GM19438 (cell line): ENCODE results near the gene C6orf62.
"Not testable (repeated sequence)": the region's sequence is repeated elsewhere in the genome, so short reads cannot be mapped to it uniquely, and the experiment has no call there.

Source experiments
- ATAC-seq: cut with Tn5 transposase; IDR thresholded peaks from one replicate; pipeline ENCODE4 v1.9.1; 2021; ENCODE audit warnings: low read depth; ENCODE audit not compliant: unreplicated experiment

The C6orf62 gene

GRCh38 chr6:24719125-24719971 is at the start of gene C6orf62:
Gene C6orf62, minus strand, starts transcription at chr6:24719154. Its CDS starts 486 bp downstream, at chr6:24718668.
- ATAC-seq: no peak

DNA sequence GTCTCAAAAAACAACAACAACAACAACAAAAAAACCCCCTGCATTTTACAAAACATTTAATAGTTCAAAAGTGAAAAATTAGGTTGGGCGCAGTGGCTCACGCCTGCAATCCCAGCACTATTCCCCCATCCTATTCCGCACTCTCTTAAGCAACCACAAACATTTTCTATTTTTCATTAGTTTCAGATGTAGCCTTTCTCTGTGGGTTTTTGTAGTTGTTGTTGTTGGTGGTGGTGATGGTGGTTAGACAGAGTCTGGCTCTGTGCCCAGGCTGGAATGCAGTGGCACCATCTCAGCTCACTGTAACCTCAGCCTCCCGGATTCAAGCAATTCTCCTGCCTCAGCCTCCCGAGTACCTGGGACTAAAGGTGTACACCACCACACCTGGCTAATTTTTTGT is 49.4 kb upstream of the C6orf62 start:
- ATAC-seq: no peak

GRCh38 chr6:24766680-24767462 is 47.9 kb upstream of the C6orf62 start:
- ATAC-seq: no peak

GRCh38 chr6:24765968-24766367 is 47.0 kb upstream of the C6orf62 start:
- not testable (repeated sequence) for ATAC-seq

DNA sequence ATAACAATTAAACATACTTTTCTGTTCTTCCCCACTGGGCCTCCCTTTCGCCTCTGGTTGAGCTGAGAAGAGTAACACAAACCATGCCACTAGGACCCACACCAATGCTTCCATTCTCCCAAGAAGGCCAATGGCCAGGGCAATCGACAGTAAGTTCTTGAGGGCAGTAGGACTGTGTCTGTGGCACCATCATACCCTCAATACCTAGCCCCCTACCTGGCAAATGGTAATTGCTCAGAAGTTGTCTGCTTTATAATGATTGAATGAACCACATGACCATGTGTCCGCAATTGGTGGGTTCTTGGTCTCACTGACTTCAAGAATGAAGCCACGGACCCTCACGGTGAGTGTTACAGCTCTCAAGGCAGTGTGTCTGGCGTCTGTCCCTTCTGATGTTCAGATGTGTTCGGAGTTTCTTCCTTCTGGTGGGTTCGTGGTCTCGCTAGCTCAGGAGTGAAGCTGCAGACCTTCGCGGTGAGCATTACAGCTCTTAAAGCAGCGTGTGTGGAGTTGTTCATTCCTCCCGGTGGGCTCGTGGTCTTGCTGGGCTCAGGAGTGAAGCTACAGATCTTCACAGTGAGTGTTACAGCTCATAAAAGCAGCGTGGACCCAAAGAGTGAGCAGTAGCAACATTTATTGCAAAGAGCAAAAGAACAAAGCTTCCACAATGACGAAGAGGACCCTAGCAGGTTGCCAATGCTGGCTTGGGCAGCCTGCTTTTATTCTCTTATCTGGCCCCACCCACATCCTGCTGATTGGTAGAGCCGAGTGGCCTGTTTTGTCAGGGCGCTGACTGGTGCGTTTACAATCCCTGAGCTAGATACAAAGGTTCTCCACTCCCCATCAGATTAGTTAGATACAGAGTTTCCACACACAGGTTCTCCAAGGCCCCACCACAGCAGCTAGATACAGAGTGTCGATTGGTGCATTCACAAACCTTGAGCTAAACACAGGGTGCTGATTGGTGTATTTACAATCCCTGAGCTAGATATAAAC is 46.2 kb upstream of the C6orf62 start:
- not testable (repeated sequence) for ATAC-seq

GRCh38 chr6:24763578-24763977 is 44.6 kb upstream of the C6orf62 start:
- no peak for ATAC-seq

DNA sequence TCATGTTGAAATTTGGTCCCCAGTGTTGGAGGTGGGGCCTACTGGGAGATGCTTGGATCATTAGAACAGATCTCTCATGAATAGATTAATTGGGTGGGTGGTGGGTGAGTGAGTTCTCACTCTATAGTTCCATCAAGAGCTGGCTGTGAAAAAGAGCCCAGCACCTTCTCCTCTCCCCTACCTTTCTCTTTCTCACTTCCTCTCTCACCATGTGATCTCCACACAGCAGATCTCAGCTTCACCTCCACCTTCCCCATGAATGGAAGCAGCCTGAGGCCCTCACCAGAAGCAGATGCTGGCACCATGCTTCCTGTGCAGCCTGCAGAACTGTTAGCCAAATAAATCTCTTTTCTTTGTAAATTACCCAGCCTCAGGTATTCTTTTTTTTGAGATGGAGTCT is 42.9 kb upstream of the C6orf62 start:
- no peak for ATAC-seq

- no peak for ATAC-seq
Observed at GRCh38 chr6:24761193-24761835, 42.4 kb upstream of the C6orf62 start.

- no peak for ATAC-seq
Observed at GRCh38 chr6:24760210-24760609, 41.3 kb upstream of the C6orf62 start.

- ATAC-seq: no peak
Observed at GRCh38 chr6:24759718-24760117, 40.8 kb upstream of the C6orf62 start.

GRCh38 chr6:24757611-24758010 is 38.7 kb upstream of the C6orf62 start:
- no peak for ATAC-seq

- ATAC-seq: no peak
Observed at GRCh38 chr6:24755279-24755678, 36.3 kb upstream of the C6orf62 start.

GRCh38 chr6:24754378-24754777 is 35.4 kb upstream of the C6orf62 start:
- not testable (repeated sequence) for ATAC-seq

DNA sequence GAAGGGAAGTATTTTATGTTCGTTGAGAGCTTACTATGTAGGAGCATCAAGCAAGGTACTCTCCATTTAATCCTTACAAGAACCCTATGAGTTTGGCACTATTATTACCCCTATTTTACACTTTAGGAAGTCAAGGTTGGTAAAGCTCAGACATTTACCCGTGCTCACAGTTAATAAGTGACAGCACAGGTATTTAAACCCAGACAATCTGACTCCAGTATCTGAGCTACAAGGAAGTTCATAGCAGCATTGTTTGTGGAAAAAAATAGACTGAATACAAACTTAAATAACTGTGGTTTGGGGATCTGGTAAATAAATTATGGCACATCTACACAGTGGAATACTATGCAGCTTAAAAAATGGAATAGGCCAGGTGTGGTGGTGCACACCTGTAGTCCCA is 34.6 kb upstream of the C6orf62 start:
- ATAC-seq: no peak

DNA sequence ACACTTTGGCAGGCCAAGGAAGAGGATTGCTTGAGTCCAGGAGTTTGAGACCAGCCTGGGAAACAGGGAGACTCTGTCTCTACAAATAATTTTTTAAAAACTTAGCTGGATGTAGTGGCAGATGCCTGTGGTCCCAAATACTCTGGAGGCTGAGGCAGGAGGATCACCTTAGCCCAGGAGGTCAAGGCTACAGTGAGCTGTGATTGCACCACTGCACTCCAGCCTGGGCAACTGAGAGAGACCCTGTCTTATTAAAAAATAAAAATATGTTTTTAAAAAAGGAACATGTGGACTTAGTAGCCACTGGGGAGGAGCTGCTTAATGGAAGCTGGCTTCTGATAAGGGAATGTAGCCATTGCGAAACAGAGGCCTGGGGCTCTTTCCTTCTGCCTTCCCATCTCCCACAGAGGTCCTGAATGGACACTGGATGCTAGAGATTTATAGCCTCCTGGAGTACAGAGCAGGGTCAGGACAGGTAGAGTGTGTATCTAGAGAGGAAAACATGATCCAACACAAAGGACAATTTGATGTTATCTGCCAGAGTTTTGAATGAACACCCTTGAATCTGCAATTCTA is 34.1 kb upstream of the C6orf62 start:
- ATAC-seq: no peak

DNA sequence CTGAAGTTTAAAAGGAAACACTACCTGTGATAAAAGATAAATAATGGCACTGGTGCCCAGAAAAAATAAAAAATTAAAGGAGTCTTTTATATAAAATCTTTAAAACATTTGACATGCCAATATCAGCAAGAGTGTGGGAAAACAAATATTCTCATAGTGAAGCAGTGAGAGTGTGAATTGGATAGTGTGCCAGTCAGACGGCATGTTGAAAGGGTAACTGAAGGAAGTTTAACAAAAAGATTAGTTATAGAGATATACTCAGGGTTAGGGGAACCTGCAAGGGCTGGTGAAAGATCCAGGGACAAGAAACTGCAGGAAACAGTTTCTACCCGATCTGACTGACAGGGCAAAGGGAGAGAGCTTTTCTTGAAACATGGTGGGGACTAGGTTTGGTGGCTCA is 33.5 kb upstream of the C6orf62 start:
- ATAC-seq: no peak

DNA sequence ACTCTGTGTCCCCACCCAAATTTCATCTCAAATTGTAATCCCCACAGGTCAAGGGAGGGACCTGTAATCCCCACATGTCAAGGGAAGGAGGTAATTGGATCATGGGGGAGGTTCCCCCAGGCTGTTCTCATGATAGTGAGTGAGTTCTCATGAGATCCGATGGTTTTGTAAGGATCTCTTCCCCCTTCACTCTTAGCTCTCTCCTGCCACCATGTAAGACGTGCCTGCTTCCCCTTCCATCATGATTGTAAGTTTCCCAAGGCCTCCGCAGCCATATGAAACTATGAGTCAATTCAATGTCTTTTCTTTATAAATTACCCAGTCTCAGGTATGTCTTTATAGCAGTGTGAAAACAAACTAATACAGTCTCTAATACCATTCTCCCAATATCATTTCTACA is 31.9 kb upstream of the C6orf62 start:
- ATAC-seq: not testable (repeated sequence)

DNA sequence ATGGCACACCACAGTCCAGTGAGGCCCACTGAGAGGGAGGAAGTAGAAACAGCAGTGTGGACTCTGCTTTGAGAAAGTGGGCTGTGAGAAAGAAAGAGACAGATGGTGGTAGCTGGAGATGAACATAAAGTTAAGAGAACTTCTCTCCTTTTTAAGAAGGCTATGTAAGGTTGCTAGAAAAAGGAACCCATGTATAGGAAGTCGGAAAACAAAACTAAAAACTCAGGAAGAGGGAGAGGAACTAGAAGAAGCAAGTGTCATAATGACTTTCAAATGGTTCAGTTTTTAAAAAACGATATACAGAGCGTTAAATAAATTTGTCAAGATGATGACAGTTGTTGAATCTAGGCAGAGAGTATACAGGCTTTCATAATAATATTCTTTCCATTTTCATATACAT is 30.3 kb upstream of the C6orf62 start:
- ATAC-seq: no peak

- no peak for ATAC-seq
Observed at GRCh38 chr6:24744911-24745310, 26.0 kb upstream of the C6orf62 start.

DNA sequence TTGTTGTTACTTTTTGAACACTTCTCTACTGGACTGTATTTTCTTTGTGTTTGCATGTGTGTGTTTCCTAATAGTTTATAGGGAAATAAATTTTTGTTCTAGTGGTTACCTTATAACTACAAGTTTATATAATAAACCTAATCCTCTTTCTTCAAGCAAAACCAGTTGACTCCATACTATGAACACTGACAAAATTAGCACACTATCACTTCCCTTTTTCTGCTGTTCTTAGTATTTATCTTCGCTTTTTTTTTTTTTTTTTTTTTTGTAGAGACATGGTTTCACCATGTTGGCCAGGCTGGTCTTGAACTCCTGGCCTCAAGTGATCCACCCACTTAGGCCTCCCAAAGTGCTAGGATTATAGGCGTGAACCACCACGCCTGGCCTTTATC is 25.0 kb upstream of the C6orf62 start:
- no peak for ATAC-seq
